Measurements from ENCODE around the gene SCN9A. TPM values are rescaled to one million over a fixed set of nuclear protein-coding genes. Genes with fewer than 3 reads are reported as not detected.

SCN9A gene
- total and polyA plus RNA-seq, 2 donors (not counting 1 experiment from before 2014, with no cell fraction given), result not detected

- no peak overlapping the region for H3K27ac Mint-ChIP-seq
- Histone ChIP-seq H3K9ac (ENCODE audit: low read length) (no peak overlapping the region), H3K9me3 (ENCODE audit: control extremely low read depth in 1 of 3, control insufficient read depth in 2 of 3, insufficient read depth in 1 of 3, low read length in 2 of 3) (no peaks in the 10 kb centered on the region), H3K4me1 (ENCODE audit: control insufficient read depth in 2 of 2, insufficient read depth in 2 of 2, low read length in 2 of 2) (no peaks in the 10 kb centered on the region), H3K27me3 (replicated peaks in 1 of 4; ENCODE audit: control extremely low read depth in 1 of 4, control insufficient read depth in 3 of 4, insufficient read depth in 4 of 4, low read length in 3 of 4) (no peaks in the 10 kb centered on the region), H3K4me2 (replicated peaks; ENCODE audit: low read depth, low read length, poor library complexity, severe bottlenecking) (no peak overlapping the region), H3K36me3 (replicated peaks in 1 of 2; ENCODE audit: control extremely low read depth in 1 of 2, control insufficient read depth in 1 of 2, extremely low read depth in 1 of 2, insufficient read depth in 2 of 2, low read length in 1 of 2) (no peaks in the 10 kb centered on the region), H2AFZ (ENCODE audit: insufficient read depth, low read depth, low read length, poor library complexity, severe bottlenecking) (no peak overlapping the region), H3K27ac (ENCODE audit: low read length in 2 of 2) (no peak overlapping the region), H3K79me2 (ENCODE audit: control insufficient read depth, insufficient read depth, low read length) (no peaks in the 10 kb centered on the region), H3K4me3 (ENCODE audit: control extremely low read depth in 1 of 5, extremely low read depth in 1 of 5, insufficient read depth in 1 of 5, low read depth in 2 of 5, low read length in 4 of 5) (no peak overlapping the region), H4K20me1 (ENCODE audit: control insufficient read depth, insufficient read depth, low read length, poor library complexity, severe bottlenecking) (no peaks in the 10 kb centered on the region)
- H3K4me3 Mint-ChIP-seq, result no peak overlapping the region
- TF ChIP-seq CTCF (IDR thresholded peaks at IDR 0.05), result no peak
- TF ChIP-seq EZH2 (IDR thresholded peaks at IDR 0.05; ENCODE audit: borderline replicate concordance, insufficient read depth, low read depth, low read length, poor library complexity, severe bottlenecking), result no peak
- ChIA-PET CTCF (no interaction called here), POLR2A (no interaction called here)
- intact Hi-C loops (cut with micrococcal nuclease), result no loop called here
- 85% methylated on average over 9 of the region's 9 CpGs for whole genome bisulfite sequencing (ENCODE audit: insufficient coverage)
- H3K4me1 Mint-ChIP-seq, result no peaks in the 10 kb centered on the region
- ATAC-seq (ENCODE audit: low read depth) (no peak), DNase-seq (no peak)
- no peaks in the 10 kb centered on the region for H3K27me3 Mint-ChIP-seq
- H3K9me3 Mint-ChIP-seq (ENCODE audit: insufficient read depth), result no peaks in the 10 kb centered on the region
Measured at GRCh38 chr2:166284359-166284758, 91.4 kb downstream of the SCN9A start.

GRCh38 chr2:166282154-166282553, 93.6 kb downstream of the SCN9A start:
- Mint-ChIP-seq H3K4me1 (no peaks in the 10 kb centered on the region), H3K4me3 (no peak overlapping the region), H3K9me3 (ENCODE audit: insufficient read depth) (no peaks in the 10 kb centered on the region), H3K27me3 (no peaks in the 10 kb centered on the region), H3K27ac (no peak overlapping the region)
- no peak overlapping the region for H3K4me2 ChIP-seq (replicated peaks; ENCODE audit: low read depth, low read length, poor library complexity, severe bottlenecking)
- no peak overlapping the region for H3K4me3 ChIP-seq (ENCODE audit: control extremely low read depth in 1 of 5, extremely low read depth in 1 of 5, insufficient read depth in 1 of 5, low read depth in 2 of 5, low read length in 4 of 5)
- H2AFZ ChIP-seq (ENCODE audit: insufficient read depth, low read depth, low read length, poor library complexity, severe bottlenecking), result no peak overlapping the region
- POLR2A ChIA-PET, result no interaction called here
- intact Hi-C loops (cut with micrococcal nuclease), result no loop called here
- CTCF ChIA-PET, result no interaction called here
- no peaks in the 10 kb centered on the region for H3K36me3 ChIP-seq (replicated peaks in 1 of 2; ENCODE audit: control extremely low read depth in 1 of 2, control insufficient read depth in 1 of 2, extremely low read depth in 1 of 2, insufficient read depth in 2 of 2, low read length in 1 of 2)
- no peak overlapping the region for H3K27ac ChIP-seq (ENCODE audit: low read length in 2 of 2)
- H3K79me2 ChIP-seq (ENCODE audit: control insufficient read depth, insufficient read depth, low read length), result no peaks in the 10 kb centered on the region
- H3K9ac ChIP-seq (ENCODE audit: low read length), result no peak overlapping the region
- ATAC-seq (ENCODE audit: low read depth), result no peak
- no peaks in the 10 kb centered on the region for H4K20me1 ChIP-seq (ENCODE audit: control insufficient read depth, insufficient read depth, low read length, poor library complexity, severe bottlenecking)
- TF ChIP-seq CTCF (IDR thresholded peaks at IDR 0.05), result no peak
- TF ChIP-seq EZH2 (IDR thresholded peaks at IDR 0.05; ENCODE audit: borderline replicate concordance, insufficient read depth, low read depth, low read length, poor library complexity, severe bottlenecking), result no peak
- no peaks in the 10 kb centered on the region for H3K9me3 ChIP-seq (ENCODE audit: control extremely low read depth in 1 of 3, control insufficient read depth in 2 of 3, insufficient read depth in 1 of 3, low read length in 2 of 3)
- H3K27me3 ChIP-seq (replicated peaks in 1 of 4; ENCODE audit: control extremely low read depth in 1 of 4, control insufficient read depth in 3 of 4, insufficient read depth in 4 of 4, low read length in 3 of 4), result no peaks in the 10 kb centered on the region
- no peak for DNase-seq
- H3K4me1 ChIP-seq (ENCODE audit: control insufficient read depth in 2 of 2, insufficient read depth in 2 of 2, low read length in 2 of 2), result no peaks in the 10 kb centered on the region
